Measurements from ENCODE around the gene MATK.
"Not testable (repeated sequence)": the region's sequence is repeated elsewhere in the genome, so short reads cannot be mapped to it uniquely, and the experiment has no call there.

Gene MATK

DNA sequence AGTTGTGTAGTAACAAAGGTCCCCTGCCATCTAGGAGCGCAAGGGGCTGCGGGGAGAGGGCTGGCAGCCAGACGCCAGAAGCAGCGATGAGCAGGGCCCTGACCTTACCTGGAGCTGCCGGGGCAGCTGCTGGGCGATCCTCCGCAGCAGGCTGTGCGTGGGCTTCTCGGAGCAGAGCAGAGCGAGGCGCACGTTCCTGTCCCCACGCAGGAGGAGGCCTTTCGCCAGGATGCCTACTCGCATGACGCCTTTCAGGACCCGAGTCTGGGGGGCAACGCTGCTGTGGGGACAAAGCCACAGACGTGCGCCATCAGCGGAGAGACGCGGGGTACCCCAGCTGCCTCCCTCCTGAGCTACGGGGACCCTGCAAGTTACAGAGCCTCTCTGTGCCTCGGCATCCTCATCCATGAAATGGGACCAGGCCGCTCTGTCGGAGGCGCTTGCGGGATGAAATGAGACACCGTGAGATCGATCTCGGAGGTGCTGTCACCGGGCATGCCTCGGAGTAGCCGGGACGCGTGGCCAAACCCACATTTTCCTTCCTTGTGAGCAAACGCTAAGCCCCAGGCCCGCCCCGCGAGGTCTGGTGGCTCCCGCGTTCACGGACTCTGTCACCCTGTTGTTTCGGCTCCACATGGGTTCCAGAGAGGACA, 30.5 kb upstream of the MATK start:
- no peak for DNase-seq (ENCODE audit: insufficient read length, low spot score)
- no peak for FAIRE-seq

DNA sequence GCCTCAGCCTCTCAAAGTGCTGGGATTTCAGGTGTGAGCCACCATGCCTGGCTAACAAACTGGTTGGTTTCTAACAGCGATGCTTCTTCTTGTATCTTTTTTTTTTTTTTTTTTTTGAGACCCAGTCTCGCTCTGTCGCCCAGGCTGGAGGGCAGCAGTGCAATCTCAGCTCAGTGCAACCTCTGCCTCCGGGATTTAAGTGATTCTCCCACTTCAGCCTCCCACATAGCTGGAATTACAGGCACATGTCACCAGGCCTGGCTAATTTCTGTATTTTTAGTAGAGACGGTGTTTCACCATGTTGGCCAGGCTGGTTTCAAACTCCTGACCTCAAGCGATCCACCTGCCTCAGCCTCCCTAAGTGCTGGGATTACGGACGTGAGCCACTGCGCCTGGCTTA, 30.0 kb upstream of the MATK start:
- not testable (repeated sequence) for DNase-seq (ENCODE audit: insufficient read length, low spot score); FAIRE-seq

DNA sequence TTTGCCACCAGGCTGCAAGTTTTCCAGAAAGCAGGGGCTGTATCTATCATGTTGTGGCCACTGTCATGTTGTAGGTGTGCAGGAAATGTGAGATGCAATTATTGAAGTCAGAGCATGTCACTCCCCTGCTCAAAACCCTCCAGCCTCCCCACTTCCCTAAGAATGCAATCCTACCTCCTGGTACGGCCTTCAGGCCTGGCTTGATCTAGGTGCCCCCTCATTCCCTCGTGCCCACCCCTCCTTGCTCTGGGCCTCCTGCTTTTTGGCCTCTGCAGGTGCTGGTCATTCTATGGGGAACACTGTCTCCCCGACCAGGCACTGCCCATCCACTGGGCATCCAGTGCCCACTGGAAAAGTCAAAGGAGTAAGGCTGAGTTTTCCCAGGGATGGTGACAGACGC, 28.5 kb upstream of the MATK start:
- DNase-seq (ENCODE audit: insufficient read length, low spot score) (no peak), FAIRE-seq (no peak)

DNA sequence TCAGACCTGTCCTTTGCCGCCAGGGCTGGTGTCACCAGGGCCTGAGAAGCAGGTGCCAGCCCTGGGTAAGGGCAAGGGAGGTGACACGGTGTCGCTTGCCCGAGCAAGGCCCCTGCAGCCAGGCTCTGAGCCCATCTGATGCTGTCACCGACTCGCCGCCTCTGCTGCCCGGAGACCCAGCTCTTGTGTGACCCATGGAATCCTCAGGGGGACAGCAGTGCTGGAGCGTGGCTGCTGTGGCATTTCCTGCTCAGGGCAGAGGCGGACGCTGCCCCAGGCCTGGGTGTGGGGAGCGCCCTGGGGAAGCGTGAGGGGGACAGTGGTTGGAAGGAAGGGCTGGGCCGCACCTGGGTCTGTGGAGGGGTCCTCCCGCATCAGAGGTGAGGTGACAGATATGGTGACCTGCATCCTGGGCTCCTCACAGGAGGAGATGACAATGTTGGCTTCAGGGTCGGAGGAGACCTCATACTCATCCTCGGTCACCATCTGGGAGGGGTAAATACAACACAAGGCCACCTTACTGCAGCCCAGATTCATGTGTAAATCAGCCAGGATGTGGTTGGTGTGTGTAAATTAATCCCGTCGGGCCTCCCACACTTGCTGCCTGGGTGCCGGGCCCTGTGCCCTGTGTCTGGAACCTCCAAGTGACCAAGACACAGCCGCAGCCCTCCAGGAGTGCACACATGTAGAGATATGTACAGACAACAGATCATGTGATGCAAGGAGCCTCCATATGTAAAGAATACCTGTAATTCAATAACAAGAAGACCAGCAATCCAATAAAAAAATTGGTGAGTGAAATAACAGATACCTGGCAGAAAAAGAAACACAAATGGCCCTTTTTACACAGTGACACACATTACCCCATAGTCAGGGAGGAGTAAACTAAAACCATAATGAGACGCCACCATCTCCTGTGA, 27.6 kb upstream of the MATK start:
- FAIRE-seq = no peak

DNA sequence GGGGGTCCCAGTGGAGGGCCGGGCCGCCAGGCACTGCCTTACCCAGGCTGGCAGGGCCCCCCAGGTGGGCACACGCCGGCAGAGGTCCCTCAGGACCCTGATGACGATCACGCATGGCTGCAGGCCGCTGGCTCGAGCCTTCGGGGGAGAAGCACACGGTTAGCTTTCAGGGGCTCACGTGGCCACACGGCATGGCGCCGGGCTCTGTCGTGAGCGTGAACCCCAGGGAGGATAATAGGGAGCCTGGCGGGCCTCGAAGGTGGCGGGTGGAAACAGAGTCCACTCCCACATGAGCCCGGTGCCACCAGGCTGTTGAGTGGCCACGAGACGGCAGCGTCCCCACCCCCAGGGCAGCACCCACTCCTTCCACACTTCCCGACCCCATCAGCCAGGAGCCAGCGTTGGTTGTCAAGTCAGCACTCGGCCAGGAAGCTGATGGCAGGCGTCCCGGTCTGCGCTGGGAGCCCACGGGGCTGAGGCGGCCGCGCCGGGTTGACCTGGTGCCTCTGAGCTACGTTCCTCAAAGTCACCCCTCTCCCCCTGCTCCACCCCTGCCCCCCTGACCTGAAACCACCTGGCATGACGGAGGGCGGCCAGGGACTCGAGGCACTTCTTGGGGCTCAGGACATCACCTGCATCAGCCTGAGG, 24.7 kb upstream of the MATK start:
- DNase-seq (ENCODE audit: insufficient read length, low spot score) (no peak), FAIRE-seq (no peak)

More for the DNA sequence above, 27.6 kb upstream of the MATK start:
- no peak for DNase-seq (ENCODE audit: insufficient read length, low spot score)

DNA sequence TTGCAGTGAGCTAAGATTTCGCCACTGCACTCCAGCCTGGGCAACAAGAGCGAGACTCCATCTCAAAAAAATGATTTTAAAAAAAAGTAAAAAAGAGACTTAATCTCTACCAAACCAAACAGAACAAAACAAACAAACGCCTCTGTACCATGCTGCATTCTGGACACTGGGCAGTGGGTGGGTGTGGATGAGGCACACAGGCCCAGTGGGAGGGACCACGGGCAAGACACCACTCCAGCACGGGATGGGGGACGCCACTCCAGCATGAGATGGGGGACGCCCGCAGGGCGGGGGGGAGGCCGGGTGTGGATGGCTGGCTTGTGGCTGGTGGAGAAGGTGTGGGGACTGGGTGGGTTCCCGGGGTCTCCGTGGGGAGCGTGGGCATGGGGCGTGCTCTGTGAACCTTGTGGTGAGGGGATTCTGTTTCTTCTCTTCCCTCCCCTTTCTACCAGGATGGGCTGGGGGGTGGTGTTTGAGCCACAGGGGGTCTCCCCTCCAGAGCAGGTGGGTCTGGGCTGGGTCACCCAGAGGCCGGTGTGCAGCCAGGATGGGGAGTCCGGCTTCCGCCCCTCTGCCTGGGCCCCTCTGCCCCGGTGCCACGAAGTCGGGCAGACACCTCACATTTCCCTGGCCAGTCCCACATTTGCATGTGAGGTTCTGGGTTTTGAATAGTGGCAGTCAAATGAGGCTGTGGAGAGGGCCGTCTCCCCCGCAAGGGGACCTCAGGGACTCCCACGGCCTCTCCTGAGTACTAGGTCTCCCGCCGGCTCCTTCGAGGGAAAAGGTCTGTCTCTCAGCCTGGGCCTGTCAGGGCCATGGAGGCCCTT, 23.9 kb upstream of the MATK start:
- DNase-seq (ENCODE audit: insufficient read length, low spot score) (no peak), FAIRE-seq (no peak)

DNA sequence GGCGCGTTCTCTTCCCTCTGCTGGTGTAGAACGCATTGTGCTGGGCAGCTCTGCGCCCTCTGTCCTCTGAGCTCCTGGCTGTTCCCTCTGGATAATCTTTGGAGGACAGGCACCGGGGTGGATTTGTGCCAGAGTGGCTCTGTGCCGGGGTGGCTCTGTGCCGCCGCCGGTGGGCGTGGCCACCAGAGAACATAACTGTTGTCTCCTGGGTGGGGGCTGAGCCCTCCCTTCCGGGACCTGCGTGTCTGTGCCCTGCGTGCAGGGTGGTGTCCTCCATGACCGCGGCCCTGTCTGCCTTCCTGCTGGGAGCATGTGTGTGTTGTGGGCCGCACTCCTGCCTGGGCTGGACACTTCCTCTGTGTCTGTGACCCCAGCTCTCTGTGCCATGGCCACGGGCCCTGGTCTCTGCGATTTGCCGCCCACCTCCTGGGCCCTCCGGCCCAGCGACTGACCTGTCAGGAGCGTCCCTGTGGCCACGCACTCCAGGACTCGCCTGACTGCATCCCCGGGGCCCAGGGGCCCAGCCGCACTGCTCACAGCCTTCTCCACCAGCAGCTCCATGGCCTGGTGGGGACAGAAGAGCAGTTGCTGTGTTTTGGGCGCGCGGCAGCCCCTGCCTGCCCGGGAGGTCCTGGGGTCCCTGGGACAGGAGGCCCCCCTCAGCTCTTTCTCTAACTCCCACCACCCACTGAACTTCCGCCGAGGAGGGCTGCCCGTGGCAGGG, 22.4 kb upstream of the MATK start:
- no peak for FAIRE-seq
- DNase-seq (ENCODE audit: insufficient read length, low spot score) = no peak

DNA sequence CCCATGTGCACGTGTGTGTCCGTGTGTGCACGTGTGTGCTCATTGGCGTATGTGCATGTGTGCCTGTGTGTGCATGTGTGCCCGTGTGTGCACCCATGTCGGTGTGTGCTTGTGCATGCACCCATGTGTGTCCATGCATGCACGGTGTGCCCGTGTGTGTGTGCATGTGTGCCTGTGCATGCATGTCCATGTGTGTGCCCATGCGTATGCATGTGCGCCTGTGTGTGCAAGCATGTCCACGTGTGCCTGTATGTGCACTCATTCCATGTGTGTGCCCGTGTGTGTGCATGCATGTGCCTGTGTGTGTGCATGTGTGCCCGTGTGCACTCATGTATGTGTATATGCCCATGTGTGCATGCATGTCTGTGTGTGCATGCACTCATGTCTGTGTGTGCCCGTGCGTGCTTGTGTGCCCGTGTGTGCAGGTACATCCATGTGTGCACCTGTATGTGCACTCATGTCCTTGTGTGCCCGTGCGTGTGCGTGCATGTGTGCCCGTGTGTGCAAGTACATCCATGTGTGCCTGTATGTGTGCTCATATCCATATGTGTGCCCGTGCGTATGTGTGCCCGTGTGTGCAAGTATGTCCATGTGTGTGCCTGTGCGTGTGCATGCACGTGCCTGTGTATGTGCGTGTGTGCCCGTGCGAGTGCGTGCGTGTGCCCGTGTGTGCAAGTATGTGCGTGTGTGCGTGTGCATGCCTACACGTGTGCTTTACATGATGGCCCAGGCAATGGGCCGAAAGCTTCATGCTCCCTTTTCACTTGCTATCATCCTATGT, 21.6 kb upstream of the MATK start:
- DNase-seq (ENCODE audit: insufficient read length, low spot score) (no peak), FAIRE-seq (peak; percentile 82)

DNA sequence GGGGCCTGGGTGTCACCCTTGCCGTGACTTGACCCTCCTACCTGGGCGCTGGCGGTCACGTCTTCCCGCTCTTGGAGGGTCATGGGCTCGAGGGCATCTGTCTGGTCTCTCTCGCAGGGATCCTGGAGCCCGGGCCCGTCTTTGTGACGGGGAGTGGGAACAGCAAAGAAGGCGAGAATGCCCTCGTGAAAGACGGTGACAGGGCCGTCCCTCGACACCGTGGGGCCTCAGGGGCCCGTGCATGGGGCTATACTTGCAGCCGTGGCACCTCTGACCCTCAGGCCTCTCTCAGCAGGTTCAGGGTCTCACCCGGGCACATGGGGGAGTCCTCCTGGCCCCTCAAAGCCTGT, 20.9 kb upstream of the MATK start:
- no peak for DNase-seq (ENCODE audit: insufficient read length, low spot score)
- no peak for FAIRE-seq

DNA sequence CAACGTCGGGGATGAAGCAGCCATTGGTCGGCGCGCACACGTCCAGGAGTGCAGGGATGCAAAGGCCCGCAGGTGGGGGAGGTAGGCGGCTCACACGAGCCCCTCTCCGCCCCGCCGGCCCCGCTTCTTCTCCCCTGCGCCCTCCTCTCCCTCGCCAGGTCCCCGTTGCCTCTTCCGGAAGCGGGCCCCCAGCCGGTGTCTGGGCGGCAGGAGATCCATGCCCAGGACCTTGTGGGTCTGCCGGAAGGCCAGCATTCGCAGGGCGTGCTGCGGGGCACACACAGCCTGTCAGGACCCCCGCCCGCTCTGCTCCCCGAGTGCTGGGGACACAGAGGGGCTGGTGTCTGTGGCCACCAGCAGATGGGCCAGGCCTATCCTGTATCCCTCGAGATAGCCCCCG, 19.7 kb upstream of the MATK start:
- FAIRE-seq = no peak
- DNase-seq (ENCODE audit: insufficient read length, low spot score) = no peak

DNA sequence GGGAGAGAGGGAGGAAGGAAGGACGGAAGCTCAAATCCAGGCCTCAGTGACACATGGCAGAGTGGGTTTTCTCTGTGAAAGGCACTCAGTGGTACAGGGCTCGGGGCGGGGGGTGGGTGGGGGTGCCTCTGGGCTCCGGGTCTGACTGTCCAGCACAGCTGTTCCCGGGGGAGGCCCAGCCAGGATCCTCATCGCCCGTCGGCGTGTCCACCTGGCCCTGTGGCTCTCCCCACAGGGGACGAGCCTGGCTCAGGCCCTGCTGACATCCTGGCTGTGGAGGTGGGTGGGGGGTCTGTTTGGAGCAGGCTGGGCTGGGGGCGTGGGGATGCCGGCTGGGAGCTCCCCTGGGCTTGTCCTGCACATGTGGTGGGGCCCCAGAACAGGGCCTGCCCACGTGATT, 18.2 kb upstream of the MATK start:
- no peak for FAIRE-seq
- no peak for DNase-seq (ENCODE audit: insufficient read length, low spot score)

DNA sequence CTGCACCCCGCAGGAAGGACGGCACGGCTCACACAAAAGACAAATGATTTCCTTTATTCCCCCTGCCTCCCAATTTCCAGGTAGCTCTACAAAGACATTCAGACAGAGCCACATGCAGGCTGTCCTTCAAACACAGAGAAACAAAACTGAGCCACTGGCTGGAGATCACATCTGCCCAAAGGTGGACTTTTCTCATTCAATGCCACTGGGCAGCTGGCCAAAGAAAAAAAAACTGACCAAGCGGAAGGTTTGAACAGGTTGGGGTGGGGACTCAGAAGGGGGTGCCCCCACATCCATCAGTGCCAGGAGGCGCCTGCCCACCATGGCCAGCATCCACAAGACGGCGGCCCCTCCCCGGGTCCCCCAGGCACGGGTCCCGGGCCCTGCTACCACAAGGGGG, 17.8 kb upstream of the MATK start:
- no peak for FAIRE-seq

DNA sequence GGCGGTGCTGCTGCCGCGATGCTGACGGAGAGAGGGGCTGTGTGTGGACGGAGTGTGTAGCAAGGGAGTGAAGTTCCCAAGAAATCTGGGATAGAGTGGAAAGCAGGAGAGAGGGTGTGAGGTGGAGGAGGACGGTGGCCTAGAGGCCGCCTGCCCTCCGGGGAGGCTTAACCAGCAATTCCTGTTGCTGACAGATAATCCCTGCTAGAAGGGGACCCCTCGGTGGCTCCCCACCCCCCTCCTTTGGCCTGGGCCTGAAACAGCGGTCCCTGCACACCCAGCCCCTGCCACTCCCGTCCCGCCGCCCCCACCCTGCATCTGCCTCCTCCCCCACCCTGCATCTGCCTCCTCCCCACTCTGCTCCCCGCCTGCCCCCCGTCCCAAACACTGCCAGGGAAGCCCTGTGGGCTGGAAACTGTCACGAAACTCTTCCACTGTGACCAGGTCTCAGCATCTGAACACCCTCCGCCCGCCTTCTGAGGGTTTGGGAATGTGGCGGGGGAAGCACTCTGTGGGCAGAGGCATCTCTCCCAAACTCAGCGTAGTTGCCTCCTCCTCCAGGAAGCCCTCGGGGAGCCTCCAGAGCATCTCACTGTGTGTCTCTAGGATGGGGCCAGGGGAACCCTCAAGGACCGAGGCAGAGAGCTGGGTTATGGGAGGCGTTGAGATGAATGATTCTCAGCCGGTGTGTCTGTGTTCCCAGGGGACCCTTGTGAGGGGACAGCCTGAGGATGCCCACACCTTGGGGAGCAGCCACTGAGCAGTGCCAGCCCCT, 17.1 kb upstream of the MATK start:
- no peak for FAIRE-seq

More for the DNA sequence above, 17.8 kb upstream of the MATK start:
- no peak for DNase-seq (ENCODE audit: insufficient read length, low spot score)

DNA sequence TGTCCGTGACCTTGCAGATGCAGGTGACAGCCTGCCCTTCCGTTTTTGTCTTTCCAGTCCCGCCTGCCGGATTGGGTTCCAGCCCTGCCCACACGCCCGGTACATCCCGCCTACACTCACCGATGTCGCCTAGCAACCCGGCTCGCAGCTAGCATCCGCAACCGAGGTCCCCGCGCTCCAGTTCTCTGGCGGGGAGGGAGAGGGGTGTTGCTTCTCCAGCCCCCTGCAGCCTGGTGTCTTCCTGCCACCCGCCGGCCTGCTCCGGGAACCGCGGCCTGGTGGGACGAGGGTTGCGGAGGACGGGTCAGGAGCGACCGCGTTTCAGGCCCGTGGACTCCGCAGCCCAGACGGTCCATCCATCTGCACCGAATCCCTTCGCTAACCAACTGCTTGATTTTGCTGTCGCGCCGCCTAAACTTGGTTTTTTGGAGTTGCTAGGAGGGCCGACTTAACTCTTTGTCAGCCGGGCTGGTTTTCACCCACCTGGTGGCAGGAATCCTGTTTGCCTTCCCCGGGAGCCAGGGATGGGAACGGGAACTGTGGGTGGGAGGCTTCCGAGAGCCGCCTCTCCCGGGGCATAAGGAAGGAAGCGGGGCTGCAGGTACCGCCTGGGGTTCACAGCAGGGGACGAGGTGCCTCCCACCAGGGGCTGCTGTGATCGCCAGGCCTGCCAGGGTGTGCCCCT, 15.4 kb upstream of the MATK start:
- DNase-seq (ENCODE audit: insufficient read length, low spot score) = no peak

More for the DNA sequence above, 17.1 kb upstream of the MATK start:
- no peak for DNase-seq (ENCODE audit: insufficient read length, low spot score)

DNA sequence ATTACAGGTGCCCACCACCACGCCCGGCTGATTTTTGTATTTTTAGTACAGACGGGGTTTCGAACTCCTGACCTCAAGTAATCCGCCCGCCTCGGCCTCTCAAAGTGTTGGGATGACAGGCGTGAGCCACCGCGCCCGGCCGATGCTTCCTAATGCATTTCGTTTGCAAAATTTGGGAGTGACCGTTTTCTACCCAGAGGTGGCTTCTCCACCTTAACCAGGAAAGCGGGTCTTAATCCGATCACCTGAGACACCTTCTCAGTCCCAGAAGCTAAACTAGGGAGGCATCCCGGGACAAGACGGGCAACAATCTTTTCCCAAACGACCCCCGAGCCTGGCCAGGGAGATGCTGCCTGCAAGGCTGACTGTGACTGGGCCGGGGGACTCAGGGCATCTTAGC, 14.8 kb upstream of the MATK start:
- FAIRE-seq = no peak

More for the DNA sequence above, 15.4 kb upstream of the MATK start:
- no peak for FAIRE-seq

DNA sequence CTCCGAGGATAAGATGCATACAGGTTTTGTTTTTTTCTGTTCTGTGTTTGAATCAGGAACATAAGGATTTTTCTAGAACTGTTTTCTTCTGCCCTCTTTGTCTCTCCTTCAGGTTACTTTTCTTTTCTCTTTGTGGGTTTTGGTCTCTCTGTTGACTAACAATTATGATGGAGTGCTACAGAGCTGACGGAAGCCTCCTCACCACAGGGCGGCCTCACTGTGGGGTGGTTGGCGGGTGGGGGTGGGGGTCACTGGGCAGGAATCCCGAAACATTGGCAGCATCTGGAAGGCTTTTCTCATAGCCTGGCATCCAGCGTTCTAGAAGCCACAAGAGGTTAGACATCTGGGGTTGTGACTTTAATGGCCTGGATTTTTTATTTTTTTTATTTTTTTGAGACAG, 12.0 kb upstream of the MATK start:
- no peak for FAIRE-seq
- no peak for DNase-seq (ENCODE audit: insufficient read length, low spot score)

More for the DNA sequence above, 14.8 kb upstream of the MATK start:
- no peak for DNase-seq (ENCODE audit: insufficient read length, low spot score)

DNA sequence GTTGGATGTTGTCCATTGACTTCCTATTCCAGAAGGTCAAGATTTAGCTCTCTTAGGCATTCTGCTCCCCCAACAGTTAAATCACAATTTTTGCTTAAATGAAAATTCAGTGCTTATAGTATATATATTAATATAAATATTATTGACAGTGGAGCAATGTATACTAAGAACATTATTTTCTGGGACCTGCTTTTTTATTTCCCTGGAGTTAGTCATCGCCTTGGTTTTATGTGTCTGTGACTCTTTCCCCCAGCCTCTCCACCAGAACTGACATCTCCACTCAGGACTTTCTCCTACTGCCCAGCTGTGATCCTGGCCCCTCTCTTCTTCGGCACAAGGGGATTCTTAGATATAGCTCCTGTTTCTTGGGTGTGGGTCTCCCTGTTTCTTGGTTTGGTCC, 10.2 kb upstream of the MATK start:
- DNase-seq (ENCODE audit: insufficient read length, low spot score) (no peak), FAIRE-seq (no peak)

DNA sequence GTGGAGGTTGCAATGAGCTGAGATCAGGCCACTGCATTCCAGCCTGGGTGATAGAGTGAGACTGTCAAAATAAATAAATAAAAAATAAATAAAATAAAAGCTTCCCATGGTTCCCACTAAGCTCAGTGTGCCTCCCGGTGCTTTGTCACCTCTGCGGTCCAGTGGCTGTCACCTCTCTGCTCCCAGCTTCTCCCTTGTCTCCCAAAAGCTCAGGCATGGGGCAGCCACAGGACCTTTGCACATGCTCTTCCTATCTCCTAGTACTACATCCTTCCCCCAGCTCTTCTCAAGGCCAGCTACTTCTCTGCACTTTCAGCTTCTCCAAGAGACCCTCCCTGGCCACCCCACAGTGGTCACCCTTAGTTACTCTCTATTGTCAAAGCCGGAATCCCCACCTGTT, 7.6 kb upstream of the MATK start:
- DNase-seq (ENCODE audit: insufficient read length, low spot score) = no peak
- FAIRE-seq = no peak

All from HTR-8/SVneo (cell line).